LNCAP (cell line): ENCODE results near the gene TAS1R2.

Experiments
- TF ChIP-seq, protein P1 (sequence below): fragments of 450-650 bp; IDR thresholded peaks from 2 replicates; pipeline ENCODE4 v1.5.1; 2017; ENCODE audit warnings: mild to moderate bottlenecking

The TAS1R2 gene

DNA sequence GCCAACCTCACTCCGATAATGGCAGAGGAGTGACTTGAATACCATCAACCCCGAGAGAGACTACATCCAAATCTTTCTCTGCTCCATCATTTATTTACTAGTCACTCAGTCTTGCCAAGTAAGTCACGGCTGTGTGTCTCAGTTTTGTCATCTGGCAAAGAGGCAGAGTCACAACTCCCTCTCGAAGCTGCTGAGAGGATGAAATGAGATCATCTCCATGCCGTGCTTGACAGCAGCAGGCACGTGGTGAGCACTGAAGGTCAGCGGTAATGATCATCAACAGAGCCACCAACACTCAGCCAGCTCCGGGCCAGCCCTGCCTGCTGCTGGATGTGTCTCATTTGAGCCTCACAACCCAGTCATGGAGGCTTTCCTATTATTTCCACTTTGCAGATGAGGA is 23.0 kb upstream of the TAS1R2 start:
- TF ChIP-seq, protein P1, sequence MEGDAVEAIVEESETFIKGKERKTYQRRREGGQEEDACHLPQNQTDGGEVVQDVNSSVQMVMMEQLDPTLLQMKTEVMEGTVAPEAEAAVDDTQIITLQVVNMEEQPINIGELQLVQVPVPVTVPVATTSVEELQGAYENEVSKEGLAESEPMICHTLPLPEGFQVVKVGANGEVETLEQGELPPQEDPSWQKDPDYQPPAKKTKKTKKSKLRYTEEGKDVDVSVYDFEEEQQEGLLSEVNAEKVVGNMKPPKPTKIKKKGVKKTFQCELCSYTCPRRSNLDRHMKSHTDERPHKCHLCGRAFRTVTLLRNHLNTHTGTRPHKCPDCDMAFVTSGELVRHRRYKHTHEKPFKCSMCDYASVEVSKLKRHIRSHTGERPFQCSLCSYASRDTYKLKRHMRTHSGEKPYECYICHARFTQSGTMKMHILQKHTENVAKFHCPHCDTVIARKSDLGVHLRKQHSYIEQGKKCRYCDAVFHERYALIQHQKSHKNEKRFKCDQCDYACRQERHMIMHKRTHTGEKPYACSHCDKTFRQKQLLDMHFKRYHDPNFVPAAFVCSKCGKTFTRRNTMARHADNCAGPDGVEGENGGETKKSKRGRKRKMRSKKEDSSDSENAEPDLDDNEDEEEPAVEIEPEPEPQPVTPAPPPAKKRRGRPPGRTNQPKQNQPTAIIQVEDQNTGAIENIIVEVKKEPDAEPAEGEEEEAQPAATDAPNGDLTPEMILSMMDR = no peak

DNA sequence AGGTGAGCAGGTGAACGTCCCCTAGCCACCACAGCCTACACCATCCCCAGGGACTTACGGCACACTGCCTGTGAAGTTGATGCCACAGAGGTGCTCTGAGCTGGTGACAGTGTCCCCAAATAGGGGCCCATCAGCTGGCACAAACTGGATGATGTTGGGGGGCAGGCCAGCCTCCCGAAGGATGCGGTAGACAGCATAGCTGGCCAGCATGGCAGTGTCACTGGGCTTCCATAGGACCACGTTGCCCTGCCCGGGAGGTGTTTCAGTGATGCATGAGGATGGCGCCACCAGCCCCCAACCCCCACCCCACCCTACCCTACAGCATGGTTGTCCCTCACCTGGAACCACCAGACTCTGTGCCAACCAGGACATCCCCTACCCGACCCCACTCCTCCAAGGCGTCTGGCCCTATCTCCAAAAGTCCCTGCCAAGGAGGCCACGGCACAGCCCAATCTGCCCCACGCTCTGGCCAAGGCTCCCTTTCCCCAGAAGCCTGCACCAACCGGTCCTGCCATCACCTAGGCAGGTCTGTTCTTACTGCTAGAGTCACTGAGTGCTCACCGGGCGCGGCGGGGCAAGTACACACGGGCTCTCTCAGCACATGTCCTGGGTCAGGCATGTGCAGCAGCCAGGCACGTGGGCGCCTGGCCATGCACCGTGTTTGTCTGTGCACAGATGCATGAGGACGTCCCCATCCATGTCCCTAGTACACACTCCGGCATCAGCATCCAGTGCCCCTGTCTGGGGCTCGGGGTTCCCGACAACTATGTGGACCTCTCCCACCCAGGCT is 22.4 kb upstream of the TAS1R2 start:
- TF ChIP-seq, protein P1 = no peak

DNA sequence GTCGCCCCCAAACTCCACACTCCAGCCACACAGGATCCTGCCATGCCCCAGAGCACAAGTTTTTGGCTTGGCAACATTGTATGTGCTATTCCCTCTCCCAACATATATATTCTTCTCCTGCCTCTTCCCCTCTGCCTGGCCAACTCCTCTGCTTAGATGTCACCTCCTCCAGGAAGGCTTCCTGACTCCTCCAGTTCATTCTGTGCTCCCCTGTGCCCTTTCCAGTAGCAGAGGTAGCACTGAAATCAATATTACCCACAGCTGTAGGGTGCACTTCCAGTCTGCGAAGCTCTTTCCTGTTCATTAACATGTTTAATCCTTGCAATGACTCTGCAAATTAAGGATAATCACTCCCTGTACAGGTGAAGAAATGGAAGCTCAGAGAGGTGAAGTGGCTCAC is 21.7 kb upstream of the TAS1R2 start:
- TF ChIP-seq, protein P1 = no peak

DNA sequence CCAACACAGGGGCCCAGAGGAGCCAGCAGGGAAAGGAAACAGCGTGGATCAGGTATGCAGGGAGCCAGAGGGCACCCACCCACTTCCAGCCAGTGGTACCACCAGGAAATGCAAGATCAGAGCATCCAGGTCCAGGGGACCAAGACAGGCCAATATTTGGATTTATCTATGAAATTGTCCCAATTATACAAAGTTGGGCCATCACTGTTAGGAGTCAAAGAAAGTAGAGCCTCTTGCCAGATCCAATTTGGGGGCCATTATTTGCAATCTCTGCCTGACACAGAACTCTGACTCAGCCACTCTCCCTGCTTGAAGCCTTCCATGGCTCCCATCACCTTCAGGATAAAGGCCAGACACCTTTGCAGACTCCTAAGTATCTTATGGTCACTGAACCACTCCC is 21.1 kb upstream of the TAS1R2 start:
- TF ChIP-seq, protein P1 = no peak

DNA sequence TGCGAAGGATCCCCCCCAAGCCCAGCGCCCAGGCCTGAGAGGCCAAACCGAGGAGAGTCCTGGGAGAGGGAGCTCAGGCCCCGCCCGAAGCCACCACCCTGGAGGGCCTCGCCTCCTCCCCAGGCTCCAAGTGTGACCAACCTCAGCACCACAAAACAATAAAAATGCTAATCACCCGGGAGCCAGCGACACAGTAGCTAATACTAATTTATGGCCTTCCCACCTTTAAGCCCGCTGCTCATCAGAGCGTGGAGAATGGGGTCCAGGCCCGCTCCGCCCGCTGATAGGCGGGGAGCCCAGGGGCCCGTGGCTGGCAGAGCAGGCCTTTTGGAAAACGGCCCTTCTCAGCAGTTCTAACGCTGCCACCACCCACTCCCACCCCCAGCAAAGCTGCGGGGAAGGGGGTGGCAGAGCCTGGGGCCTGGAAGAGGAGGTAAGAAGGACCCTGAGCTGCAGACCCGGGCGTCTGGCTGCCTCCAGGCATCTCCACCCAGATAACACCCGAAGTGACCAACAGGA is 20.4 kb upstream of the TAS1R2 start:
- TF ChIP-seq, protein P1 = no peak

DNA sequence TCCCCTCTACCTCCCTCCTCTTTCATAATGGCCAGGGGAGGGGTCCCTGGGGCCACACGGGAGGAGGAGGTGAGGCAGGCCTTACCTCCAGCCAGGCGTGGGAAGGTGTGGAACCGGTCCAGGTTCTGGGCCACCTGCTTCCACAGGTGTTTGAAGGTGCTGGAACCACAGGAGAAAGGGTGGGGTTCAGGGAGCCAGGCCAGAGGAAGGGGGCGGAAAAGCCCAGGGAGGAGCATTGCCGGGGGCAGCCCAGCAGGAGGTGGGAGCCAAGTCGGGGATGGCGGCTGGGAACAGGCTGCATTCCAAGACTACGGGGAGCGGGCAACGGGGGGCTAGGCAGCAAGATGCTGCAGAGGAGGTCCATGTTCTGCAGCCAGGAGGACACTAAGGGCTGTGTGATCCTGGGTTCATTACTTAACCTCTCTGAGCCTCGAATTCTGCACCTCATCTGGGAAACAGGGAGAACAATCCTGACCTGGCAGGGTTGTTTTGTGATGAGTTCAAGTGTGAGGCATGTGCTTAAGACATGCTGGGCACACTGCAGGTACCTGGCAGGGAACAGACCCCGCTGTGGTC is 19.8 kb upstream of the TAS1R2 start:
- TF ChIP-seq, protein P1 = no peak

DNA sequence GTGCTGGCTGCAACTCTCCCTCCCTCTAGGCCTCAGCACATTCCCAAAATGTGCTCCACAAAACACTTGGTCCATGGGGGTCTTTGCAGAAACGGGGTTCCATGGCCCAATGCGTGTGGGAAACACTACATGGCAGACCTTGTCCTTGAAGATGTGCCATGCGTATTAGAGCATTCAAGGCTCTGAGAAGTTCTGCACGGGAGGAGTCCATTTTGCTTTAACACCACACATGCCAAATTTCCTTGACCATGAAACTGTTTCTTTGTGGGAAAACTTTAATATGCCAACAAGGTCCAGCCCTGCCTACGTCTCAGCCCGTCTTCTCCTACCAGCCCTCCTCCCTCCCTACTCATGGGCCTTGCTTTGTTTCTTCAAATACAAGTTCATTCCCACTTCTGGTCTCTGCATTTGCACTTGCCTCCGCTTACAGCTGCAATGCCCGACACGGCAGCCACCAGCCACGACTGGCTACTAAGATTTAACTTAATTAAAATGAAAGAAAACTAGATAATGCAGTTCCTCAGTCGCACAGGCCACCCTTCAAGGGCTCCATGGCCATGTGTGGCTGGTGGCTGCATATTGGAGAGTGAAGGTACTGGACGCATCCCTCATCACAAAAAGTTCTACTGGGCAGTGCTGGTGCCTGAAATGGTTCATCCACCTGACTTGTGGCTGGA is 19.2 kb upstream of the TAS1R2 start:
- TF ChIP-seq, protein P1 = no peak
